ENCODE results near the gene FBXO22.

DNA sequence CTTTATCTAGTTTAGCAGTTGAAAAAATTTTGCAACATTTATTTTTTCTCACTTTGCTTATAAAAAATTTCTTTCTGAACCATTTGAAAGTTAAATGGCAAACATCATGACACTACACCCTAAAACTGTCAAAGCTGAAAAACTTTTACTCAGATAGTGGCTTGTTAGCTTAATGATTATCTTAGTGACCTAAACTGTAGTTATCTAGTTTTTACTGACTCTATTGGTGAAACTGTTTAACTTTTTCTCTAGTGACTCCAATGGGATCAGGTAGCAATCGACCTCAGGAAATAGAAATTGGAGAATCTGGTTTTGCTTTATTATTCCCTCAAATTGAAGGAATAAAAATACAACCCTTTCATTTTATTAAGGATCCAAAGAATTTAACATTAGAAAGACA is 13.3 kb downstream of the FBXO22 start:
- TF ChIP-seq, protein P1, sequence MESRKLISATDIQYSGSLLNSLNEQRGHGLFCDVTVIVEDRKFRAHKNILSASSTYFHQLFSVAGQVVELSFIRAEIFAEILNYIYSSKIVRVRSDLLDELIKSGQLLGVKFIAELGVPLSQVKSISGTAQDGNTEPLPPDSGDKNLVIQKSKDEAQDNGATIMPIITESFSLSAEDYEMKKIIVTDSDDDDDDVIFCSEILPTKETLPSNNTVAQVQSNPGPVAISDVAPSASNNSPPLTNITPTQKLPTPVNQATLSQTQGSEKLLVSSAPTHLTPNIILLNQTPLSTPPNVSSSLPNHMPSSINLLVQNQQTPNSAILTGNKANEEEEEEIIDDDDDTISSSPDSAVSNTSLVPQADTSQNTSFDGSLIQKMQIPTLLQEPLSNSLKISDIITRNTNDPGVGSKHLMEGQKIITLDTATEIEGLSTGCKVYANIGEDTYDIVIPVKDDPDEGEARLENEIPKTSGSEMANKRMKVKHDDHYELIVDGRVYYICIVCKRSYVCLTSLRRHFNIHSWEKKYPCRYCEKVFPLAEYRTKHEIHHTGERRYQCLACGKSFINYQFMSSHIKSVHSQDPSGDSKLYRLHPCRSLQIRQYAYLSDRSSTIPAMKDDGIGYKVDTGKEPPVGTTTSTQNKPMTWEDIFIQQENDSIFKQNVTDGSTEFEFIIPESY (IDR thresholded peaks at IDR 0.05; ENCODE audit: borderline replicate concordance, low read depth), result no peak
- TF ChIP-seq CTCF (IDR thresholded peaks at IDR 0.05) (no peak), EP300 (IDR thresholded peaks at IDR 0.05; ENCODE audit: borderline replicate concordance in 1 of 2, low read depth in 1 of 2, low read length in 1 of 2) (no peak), RFX5 (IDR thresholded peaks at IDR 0.05; ENCODE audit: low read length) (no peak), YY1 (IDR thresholded peaks at IDR 0.05; ENCODE audit: low read depth) (no peak), SMC3 (IDR thresholded peaks at IDR 0.05; ENCODE audit: low read depth, low read length) (no peak), IRF3 (IDR thresholded peaks at IDR 0.05; ENCODE audit: low read depth, low read length) (no peak), SIN3A (IDR thresholded peaks at IDR 0.05; ENCODE audit: borderline replicate concordance, low read depth, low read length) (no peak)

Data from SK-N-SH (cell line).